Measurements from ENCODE around the gene CCDC86. TPM values are rescaled to one million over a fixed set of nuclear protein-coding genes. Genes with fewer than 3 reads are reported as not detected.

CCDC86 gene
- total and polyA plus RNA-seq, 2 of the 4 experiments (the other 2 are of a cell fraction): 9.5 to 34.0 TPM

GRCh38 chr11:60889869-60890311 is 48.0 kb downstream of the CCDC86 start:
- H2BK15ac ChIP-seq (ENCODE audit: low read depth, low read length): no peak overlapping the region
- H3K9me1 ChIP-seq (ENCODE audit: insufficient read depth, low read length): no peaks in the 10 kb centered on the region
- no peak overlapping the region for H3K23ac ChIP-seq (ENCODE audit: low read depth, low read length)
- H3K27ac ChIP-seq (ENCODE audit: insufficient read depth, low read length): no peak overlapping the region
- no peak overlapping the region for H2BK5ac ChIP-seq (ENCODE audit: low read depth, low read length, poor library complexity, severe bottlenecking)
- H3K56ac ChIP-seq (ENCODE audit: extremely low read depth, insufficient read depth, low read length): no peak overlapping the region
- ChIA-PET POLR2A (ENCODE audit: unreplicated experiment) (no interaction called here), CTCF (interaction anchor here (0.7 to 1.0 kb wide), 3 partner anchors 10 to 58 kb away, joined by 3 to 6 read pairs (median 3); no protein-coding TSS in a partner anchor)
- no peak for TF ChIP-seq FOS (IDR thresholded peaks at IDR 0.05; ENCODE audit: low read depth, low read length)
- no peak for TF ChIP-seq BHLHE40 (IDR thresholded peaks at IDR 0.05; ENCODE audit: low read depth, low read length)
- no peak for TF ChIP-seq CEBPB (IDR thresholded peaks at IDR 0.05; ENCODE audit: low read depth, low read length)
- no peak for TF ChIP-seq MAZ (IDR thresholded peaks at IDR 0.05; ENCODE audit: borderline replicate concordance, low read depth, low read length)
- no peak for TF ChIP-seq ELK1 (IDR thresholded peaks at IDR 0.05; ENCODE audit: borderline replicate concordance, low read depth, low read length)
- H3K9ac ChIP-seq (ENCODE audit: low read depth, low read length): no peak overlapping the region
- H3K36me3 ChIP-seq (ENCODE audit: control insufficient read depth, insufficient read depth, low read length): peaks cover 9% of the 10 kb centered on the region
- intact Hi-C loops (cut with micrococcal nuclease) (no loop called here), dilution Hi-C loops (cut with HindIII; ENCODE audit: low sequenced_read_pairs, unreplicated experiment) (no loop called here), in situ Hi-C loops (cut with MboI; ENCODE audit: low sequenced_read_pairs) (loop anchor here (5.0 kb wide), 1 partner anchor 53 kb away; no protein-coding TSS in a partner anchor)
- H2AFZ ChIP-seq (replicated peaks; ENCODE audit: low read length, poor library complexity): no peak overlapping the region
- H3K9me3 ChIP-seq (ENCODE audit: control insufficient read depth, insufficient read depth, low read length): no peaks in the 10 kb centered on the region
- H3K4me2 ChIP-seq (ENCODE audit: low read depth, low read length): no peak overlapping the region
- H2BK20ac ChIP-seq (ENCODE audit: low read depth, low read length): no peak overlapping the region
- no peaks in the 10 kb centered on the region; the same call in 1 of the 2 replicates for H4K20me1 ChIP-seq (ENCODE audit: insufficient read depth, low read length)
- no peak overlapping the region for H4K8ac ChIP-seq (ENCODE audit: low read depth in 2 of 2, low read length in 2 of 2)
- no peak overlapping the region for H2AK5ac ChIP-seq (ENCODE audit: low read depth, low read length)
- no peaks in the 10 kb centered on the region for H3K4me1 ChIP-seq (ENCODE audit: control insufficient read depth, insufficient read depth, low read length)
- H4K5ac ChIP-seq (ENCODE audit: low read depth, low read length): no peak overlapping the region
- 84% methylated on average over 5 of the region's 6 CpGs; no CpG with 5 or more reads in 1 of the 2 experiments for WGBS, 2 experiments (ENCODE audit: extremely low coverage in 2 of 2, insufficient read length in 1 of 2)
- no peak overlapping the region for H2AK9ac ChIP-seq (replicated peaks; ENCODE audit: low read depth, low read length, poor library complexity)
- DNase-seq: no peak
- no peaks in the 10 kb centered on the region; a peak in 1 of 4 replicates for H3K79me1 ChIP-seq (ENCODE audit: low read depth in 1 of 2, low read length in 2 of 2)
- no peak overlapping the region for H3K18ac ChIP-seq (ENCODE audit: low read depth, low read length)
- no peak overlapping the region for H2BK120ac ChIP-seq (ENCODE audit: low read depth, low read length)
- H3K27me3 ChIP-seq (ENCODE audit: control insufficient read depth, insufficient read depth, low read length): no peaks in the 10 kb centered on the region
- ATAC-seq (ENCODE audit: low read depth): no peak
- H4K91ac ChIP-seq (ENCODE audit: insufficient read depth, low read depth, low read length): no peak overlapping the region
- no peak overlapping the region for H3K14ac ChIP-seq (replicated peaks; ENCODE audit: low read depth, low read length)
- H3K4me3 ChIP-seq (ENCODE audit: insufficient read depth, low read depth, low read length): no peak overlapping the region
- H3K4ac ChIP-seq (ENCODE audit: low read depth, low read length): no peak overlapping the region
- BruUV-seq (replicated peaks): no TSS peak

Measured in IMR-90 (cell line).